HepG2 (cell line): ENCODE data around the gene CTSA. TPM values are rescaled to one million over a fixed set of nuclear protein-coding genes. Genes with fewer than 3 reads are reported as not detected.
A peak's percentile ranks its signal among the peaks of the same experiment; 100 is the strongest.

Experiments used
- CEBPG ChIP-seq: IDR thresholded peaks from 2 replicates; pipeline ENCODE4 v1.6.1; 2016
- GTF3A ChIP-seq: sonication (generic); formaldehyde crosslinking; conservative IDR thresholded peaks from 2 replicates; pipeline ENCODE4 v1.4.0; 2020; ENCODE audit warnings: mild to moderate bottlenecking, missing genetic modification reagents
- KAT2B ChIP-seq: fragments of 150-350 bp; IDR thresholded peaks from 2 replicates; pipeline ENCODE4 v1.6.1; 2014; ENCODE audit warnings: low read depth, low read length, borderline replicate concordance
- MAF1 ChIP-seq: sonication (generic); formaldehyde crosslinking; IDR thresholded peaks from 2 replicates; pipeline ENCODE4 v1.5.0; 2020; ENCODE audit warnings: missing genetic modification reagents, borderline replicate concordance
- MXD1 ChIP-seq: sonication (generic); formaldehyde crosslinking; IDR thresholded peaks from 2 replicates; pipeline ENCODE4 v1.4.0; 2020; ENCODE audit warnings: mild to moderate bottlenecking, missing genetic modification reagents
- REPIN1 ChIP-seq: sonication (generic); formaldehyde crosslinking; IDR thresholded peaks from 2 replicates; pipeline ENCODE4 v1.8.0; 2022; ENCODE audit warnings: missing genetic modification reagents, low read depth, mild to moderate bottlenecking, borderline replicate concordance
- SRSF4 ChIP-seq: fragments of 200-400 bp; formaldehyde crosslinking; IDR thresholded peaks from one replicate; pipeline ENCODE4 v1.6.1; 2018; ENCODE audit warnings: mild to moderate bottlenecking, low read depth, low read length, moderate library complexity; ENCODE audit not compliant: poor library complexity, severe bottlenecking
- TOE1 ChIP-seq: sonication (generic); formaldehyde crosslinking; IDR thresholded peaks from 2 replicates; pipeline ENCODE4 v1.4.0; 2020; ENCODE audit warnings: mild to moderate bottlenecking, missing genetic modification reagents
- YY1 ChIP-seq: IDR thresholded peaks from 2 replicates; pipeline ENCODE4 v1.6.1; 2011; ENCODE audit warnings: low read length, low read depth, moderate library complexity, mild to moderate bottlenecking; ENCODE audit not compliant: insufficient read depth, insufficient replicate concordance
- ZBTB46 ChIP-seq: sonication (generic); formaldehyde crosslinking; IDR thresholded peaks from 2 replicates; pipeline ENCODE4 v1.4.0; 2020; ENCODE audit warnings: mild to moderate bottlenecking, missing genetic modification reagents, borderline replicate concordance
- ZC3H13 ChIP-seq: sonication (generic); formaldehyde crosslinking; IDR thresholded peaks from 2 replicates; pipeline ENCODE4 v1.8.1; 2023; ENCODE audit warnings: mild to moderate bottlenecking, missing genetic modification reagents, moderate library complexity
- ZIK1 ChIP-seq: sonication (generic); formaldehyde crosslinking; IDR thresholded peaks from 2 replicates; pipeline ENCODE4 v1.5.0; 2020; ENCODE audit warnings: mild to moderate bottlenecking, low read depth, missing genetic modification reagents, borderline replicate concordance
- ZMYM2 ChIP-seq: sonication (generic); formaldehyde crosslinking; IDR thresholded peaks from 2 replicates; pipeline ENCODE4 v1.8.0; 2022; ENCODE audit warnings: mild to moderate bottlenecking, missing genetic modification reagents
- ZNF205 ChIP-seq: IDR thresholded peaks from 2 replicates; pipeline ENCODE4 v1.6.1; 2018; ENCODE audit warnings: missing biosample characterization, missing genetic modification reagents
- ZNF230 ChIP-seq: sonication (generic); formaldehyde crosslinking; IDR thresholded peaks from 2 replicates; pipeline ENCODE4 v1.4.0; 2020; ENCODE audit warnings: mild to moderate bottlenecking, missing genetic modification reagents
- ZNF280D ChIP-seq: sonication (generic); formaldehyde crosslinking; IDR thresholded peaks from 2 replicates; pipeline ENCODE4 v1.5.1; 2020; ENCODE audit warnings: mild to moderate bottlenecking, missing genetic modification reagents
- ZNF331 ChIP-seq: sonication (generic); formaldehyde crosslinking; IDR thresholded peaks from 2 replicates; pipeline ENCODE4 v1.4.0; 2020; ENCODE audit warnings: missing genetic modification reagents
- ZNF350 ChIP-seq: sonication (generic); formaldehyde crosslinking; IDR thresholded peaks from 2 replicates; pipeline ENCODE4 v1.4.0; 2020; ENCODE audit warnings: mild to moderate bottlenecking, low read depth, missing genetic modification reagents, borderline replicate concordance
- polyA plus RNA-seq, 8 experiments: library from polyadenylated mRNA; depleted of rRNA in 3 of 8; stranded (reverse) in 7 of 8; unstranded in 1 of 8; fragments of >200 nt; fragmentation: Illumina TruSeq in 4 of 8; extraction: Trizol in 4 of 8; gene quantifications; 2 replicates each; pipeline versions ENCODE4 v1.2.1 to v1.2.3, GENCODE V29; 2011 to 2016; ENCODE audit warnings: low read depth in 4 of 8, missing spikeins in 1 of 8, mixed read lengths in 1 of 8; ENCODE audit not compliant: insufficient read depth in 1 of 8
- total RNA-seq, 5 experiments: library from RNA; depleted of rRNA; stranded (reverse); fragments of >200 nt; fragmentation: Illumina TruSeq; extraction: Trizol; gene quantifications; 2 replicates each; pipeline ENCODE4 v1.2.3, GENCODE V29; 2016; ENCODE audit warnings: low read depth in 1 of 5
- TF ChIP-seq, protein P1 (sequence below): sonication (generic); formaldehyde crosslinking; IDR thresholded peaks from 2 replicates; pipeline ENCODE4 v1.5.1; 2020; ENCODE audit warnings: missing genetic modification reagents, mild to moderate bottlenecking, borderline replicate concordance
- TF ChIP-seq, protein P2 (sequence below): IDR thresholded peaks from 2 replicates; pipeline ENCODE4 v1.6.1; 2016; ENCODE audit warnings: mild to moderate bottlenecking, missing biosample characterization, missing genetic modification reagents

The CTSA gene
- total and polyA plus RNA-seq, 2 of the 13 experiments (the other 11 are each of a cell fraction or from before 2014, with no cell fraction given) = 202 to 231 TPM

DNA sequence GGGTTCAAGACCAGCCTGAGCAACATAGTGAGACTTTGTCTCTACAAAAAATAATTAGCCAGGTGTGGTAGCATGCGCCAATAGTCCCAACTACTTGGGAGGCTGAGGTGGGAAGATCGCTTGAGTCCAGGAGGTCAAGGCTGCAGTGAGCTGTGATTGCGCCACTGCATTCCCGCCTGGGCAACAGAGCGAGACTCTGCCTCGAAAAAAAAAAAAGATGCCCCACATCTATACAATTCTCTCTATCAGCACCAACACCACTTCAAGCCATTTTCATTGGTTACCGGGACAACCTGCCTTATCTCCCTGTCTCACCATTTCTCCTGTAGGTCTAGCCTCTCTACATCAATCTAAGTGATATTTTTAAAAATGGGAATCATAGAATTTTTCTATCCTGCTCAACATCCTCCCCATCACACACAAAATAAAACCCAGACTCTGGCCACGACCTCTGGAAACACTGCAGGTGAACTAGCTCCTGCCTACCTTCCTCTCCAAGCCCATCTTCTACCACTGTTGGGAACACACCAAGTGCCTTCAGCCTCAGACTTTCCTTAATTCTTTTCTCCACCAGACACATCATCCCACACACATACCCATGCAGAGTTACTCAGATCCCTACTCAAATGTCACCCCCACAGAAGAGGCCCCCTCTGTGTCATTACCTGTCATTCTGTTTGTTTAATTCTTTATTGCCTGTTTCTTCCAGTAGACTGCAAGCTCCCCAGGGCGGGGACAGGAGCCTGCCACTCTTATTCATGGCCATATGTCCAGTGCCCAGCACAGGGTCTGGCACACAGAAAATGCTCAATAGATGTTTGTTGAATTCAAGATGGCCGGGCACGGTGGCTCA, 30.4 kb downstream of the CTSA start (continued):
- TF ChIP-seq ZMYM2 (CRISPR knock-in tag) (peak; percentile 74; the same call in 1 of the 2 replicates), ZIK1 (CRISPR knock-in tag) (no peak), ZC3H13 (CRISPR knock-in tag) (no peak), ZNF205 (no peak), YY1 (no peak), SRSF4 (no peak), GTF3A (no peak), MAF1 (no peak), REPIN1 (CRISPR knock-in tag) (no peak), ZNF350 (peak; percentile 39; the same call in 1 of the 2 replicates), KAT2B (no peak), ZNF230 (CRISPR knock-in tag) (peak; percentile 53; the same call in 1 of the 2 replicates), TOE1 (CRISPR knock-in tag) (no peak), ZBTB46 (CRISPR knock-in tag) (no peak), ZNF331 (no peak), MXD1 (no peak), ZNF280D (no peak), CEBPG (CRISPR knock-in tag) (peak; percentile 86)
- TF ChIP-seq, protein P1, sequence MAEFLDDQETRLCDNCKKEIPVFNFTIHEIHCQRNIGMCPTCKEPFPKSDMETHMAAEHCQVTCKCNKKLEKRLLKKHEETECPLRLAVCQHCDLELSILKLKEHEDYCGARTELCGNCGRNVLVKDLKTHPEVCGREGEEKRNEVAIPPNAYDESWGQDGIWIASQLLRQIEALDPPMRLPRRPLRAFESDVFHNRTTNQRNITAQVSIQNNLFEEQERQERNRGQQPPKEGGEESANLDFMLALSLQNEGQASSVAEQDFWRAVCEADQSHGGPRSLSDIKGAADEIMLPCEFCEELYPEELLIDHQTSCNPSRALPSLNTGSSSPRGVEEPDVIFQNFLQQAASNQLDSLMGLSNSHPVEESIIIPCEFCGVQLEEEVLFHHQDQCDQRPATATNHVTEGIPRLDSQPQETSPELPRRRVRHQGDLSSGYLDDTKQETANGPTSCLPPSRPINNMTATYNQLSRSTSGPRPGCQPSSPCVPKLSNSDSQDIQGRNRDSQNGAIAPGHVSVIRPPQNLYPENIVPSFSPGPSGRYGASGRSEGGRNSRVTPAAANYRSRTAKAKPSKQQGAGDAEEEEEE (CRISPR knock-in tag) = no peak
- TF ChIP-seq, protein P2, sequence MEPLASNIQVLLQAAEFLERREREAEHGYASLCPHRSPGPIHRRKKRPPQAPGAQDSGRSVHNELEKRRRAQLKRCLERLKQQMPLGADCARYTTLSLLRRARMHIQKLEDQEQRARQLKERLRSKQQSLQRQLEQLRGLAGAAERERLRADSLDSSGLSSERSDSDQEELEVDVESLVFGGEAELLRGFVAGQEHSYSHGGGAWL (CRISPR knock-in tag) = no peak
